Ramos (cell line): ENCODE measurements around the gene MMS19.
"Not testable (repeated sequence)": the region's sequence is repeated elsewhere in the genome, so short reads cannot be mapped to it uniquely, and the experiment has no call there.

Experiments
- in situ Hi-C: fragments of 300-500 bp; cut with MboI; formaldehyde crosslinking; loops from one replicate; pipeline ENCODE4 v1.14.3; 2022; ENCODE audit warnings: low sequenced_read_pairs; ENCODE audit not compliant: unreplicated experiment

MMS19 gene

GRCh38 chr10:97468781-97469180, 29.4 kb downstream of the MMS19 start:
- in situ Hi-C loops: not testable (repeated sequence)

DNA sequence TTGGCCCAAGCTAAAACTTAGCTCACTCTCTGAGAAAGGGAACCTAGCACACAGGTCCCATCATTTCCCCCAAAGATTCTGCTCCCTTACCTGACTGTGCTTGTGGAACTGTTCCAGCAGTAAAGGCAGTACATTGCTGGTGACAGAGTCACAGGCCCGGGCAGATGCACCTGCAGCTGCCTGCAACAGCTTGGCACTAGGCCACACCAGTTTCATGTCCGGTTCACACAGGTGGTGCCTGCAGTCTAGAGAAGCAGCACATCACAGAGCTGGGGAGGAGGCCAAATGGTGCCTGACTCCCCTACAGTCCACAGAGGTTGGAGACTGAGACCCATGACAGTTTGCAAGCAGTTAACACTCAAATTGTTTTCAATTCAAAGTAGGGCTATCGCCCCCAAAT, 30.1 kb downstream of the MMS19 start:
- in situ Hi-C loops: no loop called here

- in situ Hi-C loops: no loop called here
Measured at GRCh38 chr10:97466755-97467154, 31.5 kb downstream of the MMS19 start.

DNA sequence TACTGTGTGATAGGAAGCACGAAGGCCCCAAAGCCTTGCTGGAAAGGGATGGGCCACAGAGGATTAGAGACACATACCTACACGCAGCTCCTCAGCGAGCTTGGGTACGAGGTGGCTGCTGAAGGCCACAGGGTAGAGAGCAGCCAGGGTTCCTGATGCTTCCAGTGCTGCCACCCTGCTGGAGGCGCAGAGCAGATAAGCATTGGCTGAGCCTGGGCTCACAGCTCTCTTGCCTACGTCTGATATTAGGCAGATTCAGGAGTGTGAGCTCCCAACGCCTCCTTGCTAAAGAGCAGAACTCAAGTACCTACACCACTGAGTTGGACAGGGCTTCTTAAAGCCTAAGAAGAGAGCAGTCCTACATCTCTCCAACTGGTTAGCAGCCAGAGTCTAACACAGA, 32.2 kb downstream of the MMS19 start:
- in situ Hi-C loops: no loop called here

DNA sequence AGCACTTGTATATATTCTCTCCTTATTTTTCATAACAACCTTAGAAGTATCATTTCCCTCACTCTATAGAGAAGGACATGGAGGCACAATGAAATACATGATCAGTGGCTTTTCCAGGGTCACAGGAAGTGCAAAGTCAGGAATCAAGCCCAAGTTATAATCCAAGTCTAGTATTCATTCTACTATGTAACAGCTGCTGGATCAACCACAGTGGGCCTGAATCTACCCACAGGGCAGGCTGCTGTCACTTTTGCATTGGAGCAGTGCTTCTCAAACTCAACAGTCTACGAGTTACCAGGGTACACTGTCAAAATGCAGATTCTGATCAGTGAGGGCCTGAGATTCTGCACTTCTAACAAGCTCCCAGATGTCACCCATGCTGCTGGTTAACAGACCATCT, 34.0 kb downstream of the MMS19 start:
- in situ Hi-C loops: loop anchor here (5.0 kb wide), 1 partner anchor 88 kb away; no protein-coding TSS in a partner anchor

- in situ Hi-C loops: loop anchor here (5.0 kb wide), 1 partner anchor 89 kb away; no protein-coding TSS in a partner anchor
Measured at GRCh38 chr10:97463363-97464132, 34.7 kb downstream of the MMS19 start.

DNA sequence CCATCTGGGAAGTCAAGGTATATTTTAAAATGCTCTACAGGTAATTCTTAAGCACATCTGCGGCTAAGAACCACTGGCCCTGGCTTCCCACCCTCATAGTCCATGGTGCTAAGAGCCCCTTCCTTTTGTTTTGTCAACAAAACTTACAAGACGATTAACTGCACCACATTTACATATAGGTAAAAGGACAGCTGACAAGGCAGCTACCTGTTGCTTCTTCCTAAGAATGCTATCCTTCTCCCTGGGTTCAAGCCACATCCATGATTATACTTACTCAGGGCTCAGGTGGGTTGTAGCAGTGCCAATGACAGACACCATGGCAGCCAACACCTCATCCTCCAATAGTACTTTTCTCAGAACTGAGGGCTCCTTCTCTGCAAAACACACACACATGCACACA, 35.9 kb downstream of the MMS19 start:
- in situ Hi-C loops: loop anchor here (5.0 kb wide), 1 partner anchor 90 kb away; no protein-coding TSS in a partner anchor

- in situ Hi-C loops: loop anchor here (5.0 kb wide), 1 partner anchor 92 kb away; no protein-coding TSS in a partner anchor
Measured at GRCh38 chr10:97459933-97460332, 38.3 kb downstream of the MMS19 start.

- in situ Hi-C loops: no loop called here
Measured at GRCh38 chr10:97459111-97459510, 39.1 kb downstream of the MMS19 start.

DNA sequence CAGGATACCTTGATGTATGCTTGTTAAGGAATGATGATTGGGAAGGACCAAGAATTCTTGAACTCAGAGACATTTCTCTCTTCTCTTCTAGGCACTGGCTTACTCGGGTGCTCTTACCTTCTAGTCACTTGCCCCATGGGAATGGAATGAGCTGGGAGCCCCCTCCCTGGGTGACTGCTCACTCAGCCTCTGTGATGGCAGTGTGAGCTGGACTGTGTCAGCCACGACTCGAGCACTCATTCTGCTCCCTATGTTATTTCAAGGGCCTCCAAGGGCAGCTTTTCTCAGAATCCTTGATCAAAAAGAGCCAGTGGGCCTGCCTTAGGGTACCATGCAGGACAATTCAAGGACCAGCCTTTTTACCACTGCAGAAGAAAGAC, 41.5 kb downstream of the MMS19 start:
- in situ Hi-C loops: no loop called here

- in situ Hi-C loops: no loop called here
Measured at GRCh38 chr10:97456034-97456685, 42.1 kb downstream of the MMS19 start.

- in situ Hi-C loops: no loop called here
Measured at GRCh38 chr10:97454330-97455036, 43.7 kb downstream of the MMS19 start.

DNA sequence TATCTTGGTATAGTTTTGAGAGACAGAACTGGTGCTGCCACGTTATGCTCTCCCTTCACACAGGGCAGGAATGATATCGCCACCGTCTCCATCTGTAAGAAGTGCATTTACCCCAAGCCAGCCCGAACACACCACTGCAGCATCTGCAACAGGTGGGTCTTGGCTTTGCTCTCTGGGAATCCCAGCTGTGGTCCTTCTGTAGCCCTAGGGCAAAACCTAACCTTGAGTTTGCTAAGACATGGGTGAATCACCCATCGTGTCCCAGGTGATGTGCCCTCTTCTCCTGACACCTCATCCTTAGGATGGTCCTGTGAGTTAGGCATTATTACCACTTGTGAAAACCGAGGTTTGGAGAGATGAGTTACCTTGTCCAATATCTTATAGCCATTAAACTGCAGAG, 45.9 kb downstream of the MMS19 start:
- in situ Hi-C loops: no loop called here

- in situ Hi-C loops: no loop called here
Measured at GRCh38 chr10:97451605-97452004, 46.6 kb downstream of the MMS19 start.

- in situ Hi-C loops: no loop called here
Measured at GRCh38 chr10:97450828-97451227, 47.4 kb downstream of the MMS19 start.

GRCh38 chr10:97445722-97446639, 52.2 kb downstream of the MMS19 start, which contains the start of the genes EXOSC1 and ZDHHC16:
Gene EXOSC1, minus strand, starts transcription at chr10:97446006. Its CDS starts 21 bp downstream, at chr10:97445985.
Gene ZDHHC16, plus strand, starts transcription at chr10:97446175. Its CDS starts 5,501 bp downstream, at chr10:97451676.
- in situ Hi-C loops: no loop called here

GRCh38 chr10:97445357-97445721, 52.9 kb downstream of the MMS19 start:
- in situ Hi-C loops: no loop called here

DNA sequence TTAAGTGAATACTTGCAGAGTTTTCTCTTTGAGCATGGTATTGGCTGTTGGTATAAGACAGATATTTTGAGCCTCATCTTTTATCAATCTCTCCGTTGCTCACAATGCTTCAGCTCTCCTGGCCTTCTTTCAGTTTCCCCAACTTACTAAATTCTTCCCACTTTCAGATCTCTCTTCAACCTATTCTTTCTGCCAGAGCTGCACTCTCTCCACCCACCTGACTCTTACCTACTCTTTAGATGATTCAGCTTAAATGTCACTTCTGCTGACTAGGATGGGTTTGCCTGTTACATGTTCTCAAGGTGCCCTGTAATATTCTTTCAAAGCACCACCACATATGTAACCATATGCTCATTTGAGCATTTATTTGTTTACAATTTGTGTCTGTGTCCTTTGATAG, 54.0 kb downstream of the MMS19 start:
- in situ Hi-C loops: no loop called here

GRCh38 chr10:97442277-97442676, 55.9 kb downstream of the MMS19 start:
- in situ Hi-C loops: no loop called here

GRCh38 chr10:97435211-97435610, 63.0 kb downstream of the MMS19 start:
- in situ Hi-C loops: no loop called here
